Suprapubic skin (tissue), 4 donors: ENCODE data around the gene IL4I1. TPM values are rescaled to one million over a fixed set of nuclear protein-coding genes. Genes with fewer than 3 reads are reported as not detected.

Experiments
- DNase-seq, 2 donors: peaks; one replicate each; pipeline ENCODE4 v3.0.0-alpha.2; 2019; ENCODE audit warnings: low spot score in 2 of 2
- H3K27ac ChIP-seq: fragments of 200-600 bp; sonication (generic); one replicate; pipeline ENCODE4 v1.5.1; 2019
- H3K27me3 ChIP-seq: fragments of 200-600 bp; sonication (generic); one replicate; pipeline ENCODE4 v1.5.1; 2019
- H3K36me3 ChIP-seq: fragments of 200-600 bp; sonication (generic); one replicate; pipeline ENCODE4 v1.5.1; 2019
- H3K4me1 ChIP-seq: fragments of 200-600 bp; sonication (generic); one replicate; pipeline ENCODE4 v1.5.1; 2019
- H3K4me3 ChIP-seq: fragments of 200-600 bp; sonication (generic); one replicate; pipeline ENCODE4 v1.5.1; 2019; ENCODE audit warnings: mild to moderate bottlenecking
- H3K9me3 ChIP-seq: fragments of 200-600 bp; sonication (generic); one replicate; pipeline ENCODE4 v1.5.1; 2019
- CTCF ChIP-seq, 2 donors: fragments of 200-600 bp in 1 of 2; fragments of 450-650 bp in 1 of 2; sonication (generic) in 1 of 2; IDR thresholded peaks; one replicate each; pipeline ENCODE4 v1.5.1; 2016 to 2019; ENCODE audit warnings: antibody characterized with exemption in 2 of 2, mild to moderate bottlenecking in 1 of 2, moderate library complexity in 1 of 2
- EP300 ChIP-seq: sonication (generic); formaldehyde crosslinking; IDR thresholded peaks from one replicate; pipeline ENCODE4 v1.6.1; 2017; ENCODE audit warnings: antibody characterized with exemption
- POLR2A ChIP-seq, 2 donors: fragments of 450-650 bp; IDR thresholded peaks; one replicate each; pipeline ENCODE4 v1.6.1; 2017; ENCODE audit warnings: antibody characterized with exemption in 2 of 2, mild to moderate bottlenecking in 2 of 2, moderate library complexity in 2 of 2
- POLR2AphosphoS5 ChIP-seq, 3 donors: sonication (generic); formaldehyde crosslinking; IDR thresholded peaks; one replicate each; pipeline ENCODE4 v1.6.1; 2017; ENCODE audit warnings: antibody characterized with exemption in 3 of 3
- WGBS: methylation state at CpG from one replicate; pipeline ENCODE4 v1.1.5; 2018; 5-methylcytosine and 5-hydroxymethylcytosine counted together
- total RNA-seq, 4 donors: library from RNA; depleted of rRNA; stranded (reverse); fragments of >200 nt; gene quantifications; one replicate each; pipeline ENCODE4 v1.1.0, GENCODE V29; 2016

The IL4I1 gene
- total RNA-seq, 4 donors from 2014 or later = 0.89 TPM; not detected in 3

GRCh38 chr19:49880162-49880869 lies 16.4 kb downstream of the IL4I1 start:
- Histone ChIP-seq H3K27me3 (no peaks in the 10 kb centered on the region), H3K9me3 (no peaks in the 10 kb centered on the region), H3K36me3 (peaks cover 66% of the 10 kb centered on the region), H3K4me3 (no peak overlapping the region), H3K4me1 (peaks cover 22% of the 10 kb centered on the region), H3K27ac (no peak overlapping the region)
- TF ChIP-seq POLR2A (IDR thresholded peaks at IDR 0.05) (no peak), POLR2AphosphoS5 (IDR thresholded peaks at IDR 0.05) (no peak), EP300 (no peak), CTCF (IDR thresholded peaks at IDR 0.05) (no peak)
- no CpG with 5 or more reads among the region's 10 CpGs for WGBS
- DNase-seq = no peak

GRCh38 chr19:49879243-49879963 lies 17.3 kb downstream of the IL4I1 start:
- DNase-seq = no peak
- Histone ChIP-seq H3K4me3 (no peak overlapping the region), H3K27ac (no peak overlapping the region), H3K9me3 (no peaks in the 10 kb centered on the region), H3K4me1 (peaks cover 31% of the 10 kb centered on the region), H3K27me3 (no peaks in the 10 kb centered on the region), H3K36me3 (peaks cover 57% of the 10 kb centered on the region)
- WGBS = 94% methylated on average over 12 of the region's 12 CpGs
- TF ChIP-seq POLR2AphosphoS5 (IDR thresholded peaks at IDR 0.05) (no peak), EP300 (no peak), CTCF (IDR thresholded peaks at IDR 0.05) (no peak), POLR2A (IDR thresholded peaks at IDR 0.05) (no peak)

- Histone ChIP-seq H3K27me3 (no peaks in the 10 kb centered on the region), H3K4me1 (peaks cover 35% of the 10 kb centered on the region), H3K9me3 (no peaks in the 10 kb centered on the region), H3K27ac (peak overlapping the region; percentile 99), H3K36me3 (peaks cover 50% of the 10 kb centered on the region), H3K4me3 (peak overlapping the region; percentile 100)
- 82% methylated on average over 9 of the region's 9 CpGs for WGBS
- DNase-seq = no peak
- TF ChIP-seq CTCF (IDR thresholded peaks at IDR 0.05) (no peak), POLR2AphosphoS5 (IDR thresholded peaks at IDR 0.05) (no peak), POLR2A (IDR thresholded peaks at IDR 0.05) (no peak), EP300 (no peak)
Observed at GRCh38 chr19:49878744-49879070, 18.0 kb downstream of the IL4I1 start.

- Histone ChIP-seq H3K4me3 (peak overlapping the region; percentile 100), H3K27me3 (no peaks in the 10 kb centered on the region), H3K9me3 (no peaks in the 10 kb centered on the region), H3K4me1 (peaks cover 38% of the 10 kb centered on the region), H3K36me3 (peaks cover 44% of the 10 kb centered on the region), H3K27ac (peak overlapping the region; percentile 99)
- 12% methylated on average over 23 of the region's 41 CpGs for WGBS
- peak; percentile 100 for DNase-seq
- TF ChIP-seq POLR2AphosphoS5 (IDR thresholded peaks at IDR 0.05) = no peak
- TF ChIP-seq EP300 = no peak
- TF ChIP-seq CTCF (IDR thresholded peaks at IDR 0.05) = no peak
- no peak for TF ChIP-seq POLR2A (IDR thresholded peaks at IDR 0.05)
Observed at GRCh38 chr19:49877879-49878743, 18.6 kb downstream of the IL4I1 start.
